Neural crest cell (in vitro differentiated cells): ENCODE measurements around the gene DAAM1. TPM values are rescaled to one million over a fixed set of nuclear protein-coding genes. Genes with fewer than 3 reads are reported as not detected.

Experiments
- DNase-seq: peaks from one replicate; pipeline ENCODE4 v3.0.0; 2021; ENCODE audit warnings: low read depth, mixed read lengths, low spot score
- H3K27ac Mint-ChIP-seq: one replicate; pipeline ENCODE4 v1.8.0; 2021; ENCODE audit warnings: mild to moderate bottlenecking, mixed read lengths; ENCODE audit not compliant: unreplicated experiment
- H3K27me3 Mint-ChIP-seq: 2 replicates; pipeline ENCODE4 v1.8.0; 2021; ENCODE audit warnings: low read depth, mild to moderate bottlenecking, mixed read lengths
- H3K36me3 Mint-ChIP-seq: 2 replicates; pipeline ENCODE4 v1.8.0; 2021; ENCODE audit warnings: low read depth, mild to moderate bottlenecking, mixed read lengths
- H3K4me1 Mint-ChIP-seq: 2 replicates; pipeline ENCODE4 v1.8.0; 2021; ENCODE audit warnings: mixed read lengths
- H3K4me3 Mint-ChIP-seq: one replicate; pipeline ENCODE4 v1.8.0; 2021; ENCODE audit warnings: mild to moderate bottlenecking, mixed read lengths
- H3K9me3 Mint-ChIP-seq: 2 replicates; pipeline ENCODE4 v1.8.0; 2021; ENCODE audit warnings: mixed read lengths
- CTCF ChIP-seq: fragments of 200-600 bp; sonication (generic); conservative IDR thresholded peaks from 2 replicates; pipeline ENCODE4 v1.5.0; 2021; ENCODE audit warnings: antibody characterized with exemption, mild to moderate bottlenecking
- total RNA-seq: library from RNA; stranded (reverse); gene quantifications from 2 replicates; pipeline ENCODE4 v1.2.1, GENCODE V29; 2021

DAAM1 gene
- total RNA-seq, 1 donor from 2014 or later, result 47.2 TPM

- Mint-ChIP-seq H3K4me3 (no peak overlapping the region), H3K27me3 (no peaks in the 10 kb centered on the region), H3K4me1 (peaks cover 6% of the 10 kb centered on the region), H3K27ac (peak overlapping the region; percentile 44), H3K9me3 (peaks cover 2% of the 10 kb centered on the region), H3K36me3 (peaks cover 2% of the 10 kb centered on the region)
- TF ChIP-seq CTCF, result no peak
- no peak for DNase-seq
Measured at GRCh38 chr14:59254146-59254910, 65.9 kb downstream of the DAAM1 start.

GRCh38 chr14:59254911-59255545 is 66.6 kb downstream of the DAAM1 start:
- no peak for DNase-seq
- peak overlapping the region; percentile 44 for H3K27ac Mint-ChIP-seq
- TF ChIP-seq CTCF, result no peak

GRCh38 chr14:59256331-59256730 is 67.9 kb downstream of the DAAM1 start:
- Mint-ChIP-seq H3K36me3 (peaks cover 2% of the 10 kb centered on the region), H3K4me3 (no peak overlapping the region), H3K27ac (no peak overlapping the region), H3K4me1 (peaks cover 6% of the 10 kb centered on the region), H3K27me3 (no peaks in the 10 kb centered on the region), H3K9me3 (peaks cover 2% of the 10 kb centered on the region)
- TF ChIP-seq CTCF, result no peak
- DNase-seq, result no peak

More at GRCh38 chr14:59254911-59255545, 66.6 kb downstream of the DAAM1 start:
- Mint-ChIP-seq H3K27me3 (no peaks in the 10 kb centered on the region), H3K9me3 (peaks cover 2% of the 10 kb centered on the region), H3K4me1 (peaks cover 6% of the 10 kb centered on the region), H3K4me3 (no peak overlapping the region), H3K36me3 (peaks cover 2% of the 10 kb centered on the region)

- TF ChIP-seq CTCF, result no peak
- Mint-ChIP-seq H3K27me3 (no peaks in the 10 kb centered on the region), H3K4me3 (no peak overlapping the region), H3K36me3 (peaks cover 10% of the 10 kb centered on the region), H3K4me1 (peaks cover 6% of the 10 kb centered on the region), H3K9me3 (peaks cover 2% of the 10 kb centered on the region), H3K27ac (no peak overlapping the region)
- DNase-seq, result no peak
Measured at GRCh38 chr14:59261334-59261733, 72.9 kb downstream of the DAAM1 start.

GRCh38 chr14:59262717-59263454 is 74.4 kb downstream of the DAAM1 start:
- H3K27me3 Mint-ChIP-seq, result no peaks in the 10 kb centered on the region
- H3K4me1 Mint-ChIP-seq, result peaks cover 6% of the 10 kb centered on the region
- peak overlapping the region; percentile 59 for H3K27ac Mint-ChIP-seq

More at GRCh38 chr14:59262717-59263454, 74.4 kb downstream of the DAAM1 start:
- TF ChIP-seq CTCF, result peak; percentile 59
- Mint-ChIP-seq H3K9me3 (peaks cover 2% of the 10 kb centered on the region), H3K4me3 (no peak overlapping the region), H3K36me3 (peaks cover 15% of the 10 kb centered on the region)
- peak; percentile 4 for DNase-seq
